Spleen (tissue), 7 donors: ENCODE measurements around the gene CHAD.

Source experiments
- CTCF ChIP-seq, 11 experiments: fragments of 200-600 bp in 7 of 11; fragments of 450-650 bp in 4 of 11; sonication (generic) in 4 of 11; IDR thresholded peaks in 8 of 11; conservative IDR thresholded peaks in 3 of 11; 1 replicate in 7 of 11; 2 replicates in 4 of 11; pipeline versions ENCODE4 v1.4.0 to v1.8.0; 2016 to 2021; ENCODE audit warnings: antibody characterized with exemption in 11 of 11, inconsistent platforms in 4 of 11, mild to moderate bottlenecking in 1 of 11
- POLR2A ChIP-seq, 3 donors: fragments of 450-650 bp; IDR thresholded peaks; one replicate each; pipeline ENCODE4 v1.5.1; 2017; ENCODE audit warnings: antibody characterized with exemption in 3 of 3, mild to moderate bottlenecking in 1 of 3
- POLR2AphosphoS5 ChIP-seq, 3 donors: sonication (generic); formaldehyde crosslinking; IDR thresholded peaks; one replicate each; pipeline ENCODE4 v1.5.1; 2017; ENCODE audit warnings: antibody characterized with exemption in 3 of 3
- donor health status: DM: no; HTN: no; CAD: no; lungs with moderate emphysema.
- donor health status: DM: no; HTN: no; CAD: no.
- donor health status: DM: no; HTN: no; CAD: no.

- TF ChIP-seq POLR2AphosphoS5 (IDR thresholded peaks at IDR 0.05) (no peak), CTCF (IDR thresholded peaks at IDR 0.05 in 8 of 11, conservative IDR thresholded peaks at IDR 0.05 in 3 of 11) (no peak), POLR2A (IDR thresholded peaks at IDR 0.05) (no peak)
Observed at GRCh38 chr17:50475362-50475761, 6.7 kb upstream of the CHAD start.
